Inflammatory macrophage treated with lipopolysaccharide for 1 hour (primary cell): ENCODE data around the gene LARP6.
A peak's percentile ranks its signal among the peaks of the same experiment; 100 is the strongest.
"Not testable (repeated sequence)": the region's sequence is repeated elsewhere in the genome, so short reads cannot be mapped to it uniquely, and the experiment has no call there.

ENCODE experiments used
- DNase-seq, 2 donors: peaks; one replicate each; pipeline ENCODE4 v3.0.0-alpha.2; 2020 to 2022

Gene LARP6

GRCh38 chr15:70853973-70854665, at the start of gene LARP6:
TSS of gene LARP6 (minus strand) at chr15:70854157. CDS start at chr15:70854088, 69 bp downstream.
- DNase-seq, result no peak

- no peak for DNase-seq
These were observed 48.1 kb upstream of the LARP6 start for GRCh38 chr15:70902107-70902506.

- DNase-seq, result peak in 1 of 2 donors; percentile 38
These were observed 39.1 kb upstream of the LARP6 start for GRCh38 chr15:70892912-70893560.

GRCh38 chr15:70892002-70892911, 38.3 kb upstream of the LARP6 start, which contains the start of the genes LRRC49 and THAP10:
TSS of gene LRRC49 (plus strand) at chr15:70892826. CDS start at chr15:70892895, 69 bp downstream.
TSS of gene THAP10 (minus strand) at chr15:70892433. CDS start at chr15:70892272, 161 bp downstream.
- DNase-seq, result peak; percentile 67 to 70

- DNase-seq, result peak; percentile 6
These were observed 28.4 kb upstream of the LARP6 start for GRCh38 chr15:70882361-70882760.

- DNase-seq, result no peak
These were observed 26.8 kb upstream of the LARP6 start for GRCh38 chr15:70880781-70881180.

GRCh38 chr15:70879401-70879800, 25.4 kb upstream of the LARP6 start:
- DNase-seq, result no peak

- DNase-seq, result no peak
These were observed 22.7 kb upstream of the LARP6 start for GRCh38 chr15:70876683-70877082.

GRCh38 chr15:70876011-70876410, 22.1 kb upstream of the LARP6 start:
- DNase-seq, result no peak

GRCh38 chr15:70875001-70875782, 21.2 kb upstream of the LARP6 start:
- no peak for DNase-seq

- no peak for DNase-seq
These were observed 19.5 kb upstream of the LARP6 start for GRCh38 chr15:70873232-70874054.

GRCh38 chr15:70871490-70871889, 17.5 kb upstream of the LARP6 start:
- not testable (repeated sequence) for DNase-seq

GRCh38 chr15:70870051-70870450, 16.1 kb upstream of the LARP6 start:
- no peak for DNase-seq

- DNase-seq, result no peak
These were observed 15.4 kb upstream of the LARP6 start for GRCh38 chr15:70869346-70869745.

- DNase-seq, result no peak
These were observed 14.0 kb upstream of the LARP6 start for GRCh38 chr15:70867911-70868467.

- DNase-seq, result no peak
These were observed 13.2 kb upstream of the LARP6 start for GRCh38 chr15:70866982-70867641.

- DNase-seq, result no peak
These were observed 9.7 kb upstream of the LARP6 start for GRCh38 chr15:70863450-70864218.

GRCh38 chr15:70859998-70860397, 6.0 kb upstream of the LARP6 start:
- no peak for DNase-seq

GRCh38 chr15:70859322-70859908, 5.5 kb upstream of the LARP6 start:
- DNase-seq, result no peak
